Activated naive CD8-positive, alpha-beta T cell treated with anti-CD3 and anti-CD28 coated beads for 36 hours (primary cell): ENCODE results near the gene TAS2R43. TPM values are rescaled to one million over a fixed set of nuclear protein-coding genes. Genes with fewer than 3 reads are reported as not detected.
"Not testable (repeated sequence)": the region's sequence is repeated elsewhere in the genome, so short reads cannot be mapped to it uniquely, and the experiment has no call there.

Experiments used
- DNase-seq: peaks from one replicate; pipeline ENCODE4 v3.0.0; 2021
- H3K27ac Mint-ChIP-seq: one replicate; pipeline ENCODE4 v1.8.0; 2022; ENCODE audit warnings: mild to moderate bottlenecking, moderate library complexity, mixed read lengths
- H3K27me3 Mint-ChIP-seq: one replicate; pipeline ENCODE4 v1.8.0; 2022; ENCODE audit warnings: mild to moderate bottlenecking, mixed read lengths
- H3K36me3 Mint-ChIP-seq: one replicate; pipeline ENCODE4 v1.8.0; 2021; ENCODE audit warnings: mild to moderate bottlenecking, mixed read lengths
- H3K4me1 Mint-ChIP-seq: one replicate; pipeline ENCODE4 v1.8.0; 2021; ENCODE audit warnings: mixed read lengths
- H3K4me3 Mint-ChIP-seq: one replicate; pipeline ENCODE4 v1.8.0; 2022; ENCODE audit warnings: mild to moderate bottlenecking, moderate library complexity, mixed read lengths
- H3K9me3 Mint-ChIP-seq: one replicate; pipeline ENCODE4 v1.8.0; 2022; ENCODE audit warnings: mixed read lengths
- total RNA-seq, 2 experiments: library from RNA; stranded (reverse); gene quantifications; one replicate each; pipeline ENCODE4 v1.2.3, GENCODE V29; 2021

TAS2R43 gene, protein sequence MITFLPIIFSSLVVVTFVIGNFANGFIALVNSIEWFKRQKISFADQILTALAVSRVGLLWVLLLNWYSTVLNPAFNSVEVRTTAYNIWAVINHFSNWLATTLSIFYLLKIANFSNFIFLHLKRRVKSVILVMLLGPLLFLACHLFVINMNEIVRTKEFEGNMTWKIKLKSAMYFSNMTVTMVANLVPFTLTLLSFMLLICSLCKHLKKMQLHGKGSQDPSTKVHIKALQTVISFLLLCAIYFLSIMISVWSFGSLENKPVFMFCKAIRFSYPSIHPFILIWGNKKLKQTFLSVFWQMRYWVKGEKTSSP
- total RNA-seq: under 1 TPM; 0.29 to 0.36 TPM

- Mint-ChIP-seq H3K4me1 (no peaks in the 10 kb centered on the region), H3K9me3 (no peaks in the 10 kb centered on the region), H3K4me3 (no peak within 1 kb of the TSS), H3K27me3 (no peaks in the 10 kb centered on the region), H3K27ac (no peak within 1 kb of the TSS), H3K36me3 (peaks cover 13% of the 10 kb centered on the region)
- DNase-seq: no peak
Measured at GRCh38 chr12:11092128-11092527, at the start of gene TAS2R43. Gene TAS2R43 (minus strand): TSS chr12:11092313. CDS start chr12:11092229, 84 bp downstream.

GRCh38 chr12:11136075-11136474 is 44.0 kb upstream of the TAS2R43 start:
- Mint-ChIP-seq H3K27me3 (no peaks in the 10 kb centered on the region), H3K4me3 (no peak overlapping the region), H3K4me1 (peaks cover 30% of the 10 kb centered on the region), H3K27ac (no peak overlapping the region), H3K36me3 (peaks cover 28% of the 10 kb centered on the region), H3K9me3 (peaks cover 2% of the 10 kb centered on the region)
- no peak for DNase-seq

DNA sequence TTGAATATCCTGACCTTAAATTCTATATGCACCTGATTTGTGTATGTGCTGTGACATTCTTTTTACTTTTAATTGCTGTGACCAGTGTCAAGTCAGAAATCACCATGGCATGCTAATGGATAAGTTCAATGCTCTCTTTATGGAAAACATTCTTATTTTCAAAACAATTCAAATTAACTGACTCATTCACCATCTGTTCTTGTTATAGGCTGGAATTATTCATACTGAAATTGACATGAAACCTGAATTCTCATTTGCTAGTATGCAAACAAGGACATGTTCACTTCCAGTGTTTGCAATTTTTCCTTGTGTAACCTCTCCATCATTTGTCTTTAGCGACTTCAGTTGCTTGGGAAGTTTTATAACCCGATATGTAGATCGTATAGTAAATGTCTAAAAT is 42.2 kb upstream of the TAS2R43 start, which contains the start of gene TAS2R30:
TSS of gene TAS2R30 (minus strand) at position 340 of the 400 bp plus-strand sequence. CDS start 400 bp downstream, outside the sequence.
- H3K27ac Mint-ChIP-seq: no peak within 1 kb of the TSS
- peaks cover 29% of the 10 kb centered on the region for H3K4me1 Mint-ChIP-seq
- H3K27me3 Mint-ChIP-seq: no peaks in the 10 kb centered on the region
- H3K9me3 Mint-ChIP-seq: no peaks in the 10 kb centered on the region
- peaks cover 30% of the 10 kb centered on the region for H3K36me3 Mint-ChIP-seq
- no peak within 1 kb of the TSS for H3K4me3 Mint-ChIP-seq
- DNase-seq: no peak

DNA sequence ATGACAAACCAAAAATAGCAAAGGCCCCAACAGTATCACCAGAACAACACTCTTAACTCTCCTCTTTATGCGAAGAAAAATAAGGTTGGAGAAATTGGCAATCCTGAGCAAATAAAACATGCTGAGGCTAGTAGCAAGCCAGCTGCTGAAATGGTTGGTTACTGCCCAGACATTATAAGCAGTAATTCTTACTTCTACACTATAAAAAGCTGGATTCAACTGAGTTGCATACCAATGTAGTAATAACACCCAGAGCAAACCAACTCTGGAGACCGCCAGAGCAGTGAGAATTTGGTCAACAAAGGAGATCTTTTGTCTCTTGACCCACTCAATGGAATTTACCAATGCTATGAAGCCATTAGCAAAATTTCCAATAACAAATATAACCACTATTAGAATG is 41.7 kb upstream of the TAS2R43 start:
- no peaks in the 10 kb centered on the region for H3K27me3 Mint-ChIP-seq
- no peak overlapping the region for H3K4me3 Mint-ChIP-seq
- no peak overlapping the region for H3K27ac Mint-ChIP-seq
- no peaks in the 10 kb centered on the region for H3K9me3 Mint-ChIP-seq
- peaks cover 35% of the 10 kb centered on the region for H3K36me3 Mint-ChIP-seq
- no peak for DNase-seq
- peaks cover 29% of the 10 kb centered on the region for H3K4me1 Mint-ChIP-seq

GRCh38 chr12:11133162-11133561 is 41.0 kb upstream of the TAS2R43 start:
- H3K27me3 Mint-ChIP-seq: no peaks in the 10 kb centered on the region
- H3K4me1 Mint-ChIP-seq: peaks cover 29% of the 10 kb centered on the region
- no peak for DNase-seq
- no peak overlapping the region for H3K27ac Mint-ChIP-seq
- H3K36me3 Mint-ChIP-seq: peaks cover 42% of the 10 kb centered on the region
- H3K4me3 Mint-ChIP-seq: no peak overlapping the region
- peaks cover 2% of the 10 kb centered on the region for H3K9me3 Mint-ChIP-seq

DNA sequence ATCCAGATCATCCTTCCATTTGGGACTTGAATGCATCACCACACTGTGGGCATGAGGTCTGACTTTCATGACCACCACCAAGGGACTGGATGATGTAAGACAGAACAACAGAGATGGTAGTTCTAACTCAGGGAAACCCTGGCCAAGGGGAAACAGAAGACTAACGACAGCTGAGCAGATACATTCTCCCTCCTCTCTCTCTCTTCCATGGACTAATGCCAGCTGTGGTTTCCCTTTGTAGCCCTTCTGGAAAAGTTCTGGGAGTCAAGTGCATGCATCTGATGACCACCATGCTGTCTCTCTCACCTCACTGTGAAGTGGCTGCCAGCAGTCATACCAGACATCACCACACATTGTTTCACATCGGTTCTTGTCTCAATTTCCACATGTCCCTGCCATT is 38.9 kb upstream of the TAS2R43 start:
- peaks cover 16% of the 10 kb centered on the region for H3K4me1 Mint-ChIP-seq
- H3K9me3 Mint-ChIP-seq: peaks cover 9% of the 10 kb centered on the region
- H3K4me3 Mint-ChIP-seq: no peak overlapping the region
- DNase-seq: no peak
- H3K36me3 Mint-ChIP-seq: peaks cover 44% of the 10 kb centered on the region
- no peak overlapping the region for H3K27ac Mint-ChIP-seq
- no peaks in the 10 kb centered on the region for H3K27me3 Mint-ChIP-seq

DNA sequence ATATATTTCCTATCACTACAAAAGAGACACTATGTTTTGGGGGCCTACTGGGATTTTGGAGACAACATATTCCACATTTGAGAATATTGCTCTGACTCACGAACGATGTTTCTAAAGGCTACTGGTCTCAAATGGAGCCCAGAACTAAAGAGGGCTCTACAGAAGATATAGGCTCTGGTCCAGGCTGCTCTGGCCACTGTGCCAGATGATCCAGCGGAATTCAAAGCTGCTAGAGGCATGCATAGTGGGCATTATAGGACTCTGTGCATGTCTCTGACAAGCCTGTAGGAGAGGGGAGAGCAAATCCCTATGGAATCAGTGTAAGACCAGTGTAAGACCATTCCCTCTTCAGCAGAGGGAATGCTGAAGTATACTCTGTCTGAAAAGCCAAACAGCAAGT is 38.3 kb upstream of the TAS2R43 start:
- Mint-ChIP-seq H3K4me1 (peaks cover 13% of the 10 kb centered on the region), H3K27ac (peak overlapping the region; percentile 50)

DNA sequence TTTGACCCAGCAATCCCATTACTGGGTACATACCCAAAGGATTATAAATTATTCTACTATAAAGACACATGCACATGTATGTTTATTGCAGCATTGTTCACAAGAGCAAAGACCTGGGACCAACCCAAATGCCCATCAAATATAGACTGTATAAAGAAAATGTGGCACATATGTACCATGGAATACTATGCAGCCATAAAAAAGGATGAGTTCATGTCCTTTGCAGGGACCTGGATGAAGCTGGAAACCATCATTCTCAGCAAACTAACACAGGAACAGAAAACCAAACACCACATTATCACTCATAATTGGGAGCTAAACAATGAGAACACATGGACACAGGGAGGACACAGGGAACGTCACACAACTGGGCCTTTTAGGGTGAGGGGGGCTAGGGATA is 22.0 kb upstream of the TAS2R43 start:
- peaks cover 42% of the 10 kb centered on the region for H3K4me1 Mint-ChIP-seq
- H3K27ac Mint-ChIP-seq, H3K27me3 Mint-ChIP-seq, H3K4me3 Mint-ChIP-seq, DNase-seq: not testable (repeated sequence)
- peaks cover 94% of the 10 kb centered on the region for H3K36me3 Mint-ChIP-seq
- H3K9me3 Mint-ChIP-seq: peaks cover 69% of the 10 kb centered on the region

More for the DNA sequence above, 38.3 kb upstream of the TAS2R43 start:
- Mint-ChIP-seq H3K36me3 (peaks cover 43% of the 10 kb centered on the region), H3K9me3 (peaks cover 9% of the 10 kb centered on the region), H3K27me3 (no peaks in the 10 kb centered on the region), H3K4me3 (no peak overlapping the region)
- DNase-seq: no peak

DNA sequence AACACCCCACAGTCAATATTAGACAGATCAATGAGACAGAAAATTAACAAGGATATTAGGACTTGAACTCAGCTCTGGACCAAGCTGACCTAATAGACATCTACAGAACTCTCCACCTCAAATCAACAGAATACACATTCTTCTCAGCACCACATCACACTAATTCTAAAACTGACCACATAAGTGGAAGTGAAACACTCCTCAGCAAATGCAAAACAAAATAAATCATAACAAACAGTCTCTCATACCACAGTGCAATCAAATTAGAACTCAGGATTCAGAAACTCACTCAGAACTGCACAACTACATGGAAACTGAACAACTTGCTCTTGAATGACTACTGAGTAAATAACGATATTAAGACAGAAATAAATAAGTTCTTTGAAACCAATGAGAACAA is 19.1 kb upstream of the TAS2R43 start:
- not testable (repeated sequence) for H3K27ac Mint-ChIP-seq, DNase-seq, H3K27me3 Mint-ChIP-seq, H3K4me3 Mint-ChIP-seq
- Mint-ChIP-seq H3K4me1 (peaks cover 39% of the 10 kb centered on the region), H3K36me3 (peaks cover 94% of the 10 kb centered on the region), H3K9me3 (peaks cover 58% of the 10 kb centered on the region)

- H3K4me3 Mint-ChIP-seq: no peak overlapping the region
- no peak overlapping the region for H3K27ac Mint-ChIP-seq
- peaks cover 45% of the 10 kb centered on the region for H3K9me3 Mint-ChIP-seq
Measured at GRCh38 chr12:11108862-11109261, 16.7 kb upstream of the TAS2R43 start.

GRCh38 chr12:11107719-11108118 is 15.6 kb upstream of the TAS2R43 start:
- no peak for DNase-seq
- no peaks in the 10 kb centered on the region for H3K27me3 Mint-ChIP-seq
- H3K4me3 Mint-ChIP-seq: no peak overlapping the region
- H3K36me3 Mint-ChIP-seq: peaks cover 80% of the 10 kb centered on the region
- H3K27ac Mint-ChIP-seq: no peak overlapping the region
- peaks cover 25% of the 10 kb centered on the region for H3K4me1 Mint-ChIP-seq
- H3K9me3 Mint-ChIP-seq: peaks cover 42% of the 10 kb centered on the region

More at GRCh38 chr12:11108862-11109261, 16.7 kb upstream of the TAS2R43 start:
- peaks cover 83% of the 10 kb centered on the region for H3K36me3 Mint-ChIP-seq
- no peak for DNase-seq
- H3K4me1 Mint-ChIP-seq: peaks cover 33% of the 10 kb centered on the region
- no peaks in the 10 kb centered on the region for H3K27me3 Mint-ChIP-seq

GRCh38 chr12:11106288-11106687 is 14.2 kb upstream of the TAS2R43 start:
- Mint-ChIP-seq H3K36me3 (peaks cover 77% of the 10 kb centered on the region), H3K4me1 (peaks cover 23% of the 10 kb centered on the region)

DNA sequence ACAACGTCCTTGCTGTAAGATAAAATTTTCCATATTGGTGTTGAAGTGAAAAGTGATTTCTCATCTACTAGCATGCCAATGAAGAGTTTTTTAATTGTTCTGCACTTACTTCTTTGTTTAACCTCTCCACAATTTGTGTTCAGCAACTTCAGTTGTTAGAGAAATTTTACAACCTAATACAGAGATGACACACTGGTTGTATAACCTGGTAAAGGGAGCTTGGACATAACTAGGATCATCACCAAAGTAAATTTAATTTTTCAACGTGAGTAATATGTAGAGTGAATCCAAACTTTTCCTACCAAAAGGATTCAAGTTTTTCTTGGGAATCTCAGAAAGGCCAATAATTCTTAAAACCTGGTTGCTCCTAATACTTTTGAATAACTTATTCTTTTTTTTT is 13.4 kb upstream of the TAS2R43 start:
- H3K4me3 Mint-ChIP-seq: no peak overlapping the region
- peaks cover 26% of the 10 kb centered on the region for H3K9me3 Mint-ChIP-seq
- H3K36me3 Mint-ChIP-seq: peaks cover 72% of the 10 kb centered on the region
- no peaks in the 10 kb centered on the region for H3K27me3 Mint-ChIP-seq
- no peak overlapping the region for H3K27ac Mint-ChIP-seq
- H3K4me1 Mint-ChIP-seq: peaks cover 18% of the 10 kb centered on the region
- DNase-seq: no peak

More at GRCh38 chr12:11106288-11106687, 14.2 kb upstream of the TAS2R43 start:
- no peak for DNase-seq
- Mint-ChIP-seq H3K27ac (no peak overlapping the region), H3K9me3 (peaks cover 33% of the 10 kb centered on the region), H3K4me3 (no peak overlapping the region), H3K27me3 (no peaks in the 10 kb centered on the region)

- not testable (repeated sequence) for H3K4me1 Mint-ChIP-seq, H3K27ac Mint-ChIP-seq, H3K27me3 Mint-ChIP-seq, H3K4me3 Mint-ChIP-seq, DNase-seq
- peaks cover 11% of the 10 kb centered on the region for H3K9me3 Mint-ChIP-seq
- peaks cover 30% of the 10 kb centered on the region for H3K36me3 Mint-ChIP-seq
Measured at GRCh38 chr12:11094910-11095309, 2.8 kb upstream of the TAS2R43 start.

DNA sequence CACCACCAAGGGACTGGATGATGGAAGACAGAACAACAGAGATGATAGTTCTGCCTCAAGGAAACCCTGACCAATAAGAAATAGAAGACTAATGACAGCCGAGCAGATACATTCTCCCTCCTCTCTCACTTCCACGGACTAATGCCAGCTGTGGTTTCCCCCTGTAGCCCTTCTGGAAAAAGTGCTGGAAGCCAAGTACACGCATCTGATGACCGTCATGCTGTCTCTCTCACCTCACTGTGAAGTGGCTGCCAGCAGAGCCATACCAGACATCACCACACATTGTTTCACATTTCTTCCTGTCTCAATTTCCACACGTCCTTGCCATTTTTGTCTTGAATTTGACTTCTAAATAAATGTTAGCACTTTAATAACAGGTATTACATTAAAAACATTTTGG is 2.9 kb downstream of the TAS2R43 start:
- H3K9me3 Mint-ChIP-seq: no peaks in the 10 kb centered on the region
- H3K4me1 Mint-ChIP-seq: peaks cover 5% of the 10 kb centered on the region
- peaks cover 26% of the 10 kb centered on the region for H3K36me3 Mint-ChIP-seq
- no peak overlapping the region for H3K4me3 Mint-ChIP-seq
- DNase-seq: no peak
- H3K27ac Mint-ChIP-seq: no peak overlapping the region
- H3K27me3 Mint-ChIP-seq: no peaks in the 10 kb centered on the region

- no peak overlapping the region for H3K4me3 Mint-ChIP-seq
- no peak for DNase-seq
- H3K36me3 Mint-ChIP-seq: peaks cover 25% of the 10 kb centered on the region
- H3K27ac Mint-ChIP-seq: no peak overlapping the region
- H3K9me3 Mint-ChIP-seq: peaks cover 10% of the 10 kb centered on the region
- no peaks in the 10 kb centered on the region for H3K27me3 Mint-ChIP-seq
- peaks cover 5% of the 10 kb centered on the region for H3K4me1 Mint-ChIP-seq
Measured at GRCh38 chr12:11085419-11085818, 6.7 kb downstream of the TAS2R43 start.
